ENCODE results near the gene NHERF2. TPM values are rescaled to one million over a fixed set of nuclear protein-coding genes. Genes with fewer than 3 reads are reported as not detected.

NHERF2 gene
- total RNA-seq, 2 experiments from 2014 or later: 4.0 to 5.2 TPM

DNA sequence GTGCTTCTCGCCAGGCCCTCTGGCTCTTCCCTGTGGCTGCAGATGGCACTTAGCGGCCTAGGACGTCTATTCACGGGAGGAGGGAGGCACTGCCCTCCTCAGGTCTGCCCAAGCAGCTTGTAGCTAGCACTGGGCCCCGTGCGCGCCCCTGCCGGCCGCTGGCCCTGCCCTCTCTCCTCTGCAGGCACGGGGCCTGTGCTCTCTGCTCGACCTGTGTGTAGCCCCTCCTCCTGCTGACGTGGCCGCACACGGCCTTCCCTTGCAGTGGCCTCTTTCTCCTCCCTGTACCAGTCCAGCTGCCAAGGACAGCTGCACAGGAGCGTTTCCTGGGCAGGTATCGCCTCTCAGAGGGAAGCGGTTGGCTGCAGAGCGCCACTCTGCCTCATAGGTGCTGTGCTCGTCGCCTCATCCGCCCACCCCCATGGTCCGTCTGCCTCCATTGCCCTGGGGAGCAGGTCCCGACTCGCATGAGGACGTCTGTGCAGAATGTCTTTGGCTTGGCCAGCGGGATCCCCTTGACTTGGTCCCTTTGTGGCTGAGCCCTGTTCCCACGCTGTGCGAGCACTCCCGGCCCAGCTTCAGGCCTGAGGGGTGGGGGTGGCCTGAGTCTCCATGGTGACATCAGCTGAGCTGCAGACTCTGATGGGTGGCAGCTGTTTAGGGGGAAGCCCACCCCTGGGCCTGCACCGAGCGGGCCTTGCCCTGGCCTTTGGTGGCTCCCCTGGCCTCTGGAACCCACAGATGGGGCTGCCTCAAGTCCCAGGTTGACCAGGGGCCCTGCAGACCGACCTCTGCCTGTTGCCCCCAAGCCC lies 55.7 kb downstream of the NHERF2 start:
- POLR2A ChIA-PET: no interaction called here

DNA sequence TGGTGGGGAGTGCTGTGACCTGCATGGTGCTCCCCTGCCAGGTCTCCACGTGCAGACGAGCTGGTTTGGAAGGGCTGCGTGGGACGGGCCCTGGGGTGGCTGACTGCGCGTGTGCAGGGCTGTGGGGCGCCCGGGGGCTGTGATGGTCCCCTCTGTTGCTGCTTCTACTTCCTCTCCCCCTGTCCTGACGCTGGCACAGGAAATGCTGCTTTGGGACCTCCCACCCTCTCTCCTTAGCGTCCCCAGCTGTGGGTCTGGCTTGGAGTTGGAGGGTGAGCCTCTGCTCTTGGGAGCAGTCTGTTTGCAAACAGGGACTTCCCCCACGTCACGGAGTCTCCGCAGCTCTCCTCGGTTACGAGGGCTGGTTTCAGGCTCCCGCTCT lies 56.3 kb downstream of the NHERF2 start:
- POLR2A ChIA-PET: no interaction called here
- CTCF ChIA-PET: interaction anchor here (1.9 kb wide), 1 partner anchor 58 kb away, joined by 5 read pairs; no protein-coding TSS in a partner anchor

More for the DNA sequence above, 55.7 kb downstream of the NHERF2 start:
- CTCF ChIA-PET: interaction anchor here (1.9 kb wide), 1 partner anchor 58 kb away, joined by 5 read pairs; no protein-coding TSS in a partner anchor

- CTCF ChIA-PET: no interaction called here
Measured at GRCh38 chr16:2083409-2083808, 56.7 kb downstream of the NHERF2 start.

DNA sequence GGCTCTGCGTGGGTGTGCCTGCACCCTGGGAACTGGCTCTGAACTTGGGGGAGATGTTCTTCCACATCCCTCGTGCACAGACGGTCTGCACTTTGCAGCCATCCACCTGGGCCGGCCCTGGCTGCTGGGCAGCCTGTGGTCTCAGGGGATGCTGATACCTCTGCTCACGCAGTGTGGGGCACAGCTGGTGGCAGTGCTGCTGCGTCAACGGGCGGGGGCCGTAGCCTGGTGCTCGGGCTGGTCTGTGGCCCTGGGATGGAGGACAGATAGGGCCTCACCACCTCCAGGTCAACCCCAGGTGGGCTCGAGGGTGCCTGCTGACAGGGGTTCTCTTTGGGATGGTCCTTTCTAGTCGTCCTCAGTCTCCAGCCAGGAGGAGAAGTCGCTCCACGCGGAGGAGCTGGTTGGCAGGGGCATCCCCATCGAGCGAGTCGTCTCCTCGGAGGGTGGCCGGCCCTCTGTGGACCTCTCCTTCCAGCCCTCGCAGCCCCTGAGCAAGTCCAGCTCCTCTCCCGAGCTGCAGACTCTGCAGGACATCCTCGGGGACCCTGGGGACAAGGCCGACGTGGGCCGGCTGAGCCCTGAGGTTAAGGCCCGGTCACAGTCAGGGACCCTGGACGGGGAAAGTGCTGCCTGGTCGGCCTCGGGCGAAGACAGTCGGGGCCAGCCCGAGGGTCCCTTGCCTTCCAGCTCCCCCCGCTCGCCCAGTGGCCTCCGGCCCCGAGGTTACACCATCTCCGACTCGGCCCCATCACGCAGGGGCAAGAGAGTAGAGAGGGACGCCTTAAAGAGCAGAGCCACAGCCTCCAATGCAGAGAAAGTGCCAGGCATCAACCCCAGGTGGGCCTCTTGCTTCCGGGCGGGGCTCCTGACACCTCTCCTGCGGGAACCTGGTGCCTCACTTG lies 57.4 kb downstream of the NHERF2 start:
- CTCF ChIA-PET: interaction anchor here (1.3 kb wide), 1 partner anchor 81 kb away, joined by 3 read pairs; no protein-coding TSS in a partner anchor
- POLR2A ChIA-PET: no interaction called here

More at GRCh38 chr16:2083409-2083808, 56.7 kb downstream of the NHERF2 start:
- POLR2A ChIA-PET: no interaction called here

GRCh38 chr16:2084895-2085625 lies 58.4 kb downstream of the NHERF2 start:
- ChIA-PET POLR2A (no interaction called here), CTCF (interaction anchor here (1.3 kb wide), 1 partner anchor 82 kb away, joined by 3 read pairs; no protein-coding TSS in a partner anchor)

DNA sequence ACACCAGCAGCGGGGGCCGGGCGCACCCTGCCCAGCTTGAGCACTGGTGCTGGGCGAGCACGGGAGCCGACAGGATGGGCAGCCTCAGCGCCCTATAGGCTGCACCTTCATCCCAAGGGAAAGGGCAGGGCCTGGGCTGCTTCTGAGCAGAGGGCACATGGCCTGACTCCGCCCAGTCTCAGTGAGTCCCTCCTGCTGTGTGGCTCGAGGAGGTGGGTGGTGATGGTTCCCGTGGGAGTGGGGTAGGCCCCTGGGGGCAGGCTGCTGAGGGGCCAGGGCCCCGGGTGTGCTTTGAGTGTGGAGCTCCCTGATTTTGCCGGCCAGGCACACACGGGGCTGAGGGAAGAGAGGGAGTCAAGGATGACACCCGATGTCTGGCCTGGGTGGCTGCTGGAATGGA lies 59.0 kb downstream of the NHERF2 start:
- POLR2A ChIA-PET: no interaction called here
- CTCF ChIA-PET: no interaction called here

DNA sequence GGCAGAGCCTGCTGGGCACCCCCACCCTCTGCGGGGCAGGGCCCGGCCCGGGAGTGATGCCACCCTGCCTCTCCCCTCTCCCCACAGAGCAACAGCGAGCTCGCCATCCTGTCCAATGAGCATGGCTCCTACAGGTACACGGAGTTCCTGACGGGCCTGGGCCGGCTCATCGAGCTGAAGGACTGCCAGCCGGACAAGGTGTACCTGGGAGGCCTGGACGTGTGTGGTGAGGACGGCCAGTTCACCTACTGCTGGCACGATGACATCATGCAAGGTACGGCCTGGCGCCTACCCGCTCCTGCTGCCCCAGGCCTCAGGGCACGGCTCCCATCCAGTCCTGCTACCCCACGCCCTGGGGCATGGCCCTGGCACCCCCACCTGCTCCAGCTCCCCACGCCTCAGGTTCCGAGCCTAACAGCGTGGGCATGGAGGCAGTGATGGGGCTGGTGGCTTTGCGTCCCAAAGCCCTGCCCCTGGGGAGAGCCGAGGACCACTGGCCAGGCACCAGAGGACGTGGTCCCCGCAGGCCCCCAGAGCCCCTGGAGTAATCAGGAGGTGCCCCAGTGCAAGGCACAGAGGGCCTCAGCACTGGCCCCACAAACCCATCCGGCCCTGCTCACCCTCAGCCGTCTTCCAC lies 59.5 kb downstream of the NHERF2 start:
- CTCF ChIA-PET: no interaction called here
- POLR2A ChIA-PET: no interaction called here

DNA sequence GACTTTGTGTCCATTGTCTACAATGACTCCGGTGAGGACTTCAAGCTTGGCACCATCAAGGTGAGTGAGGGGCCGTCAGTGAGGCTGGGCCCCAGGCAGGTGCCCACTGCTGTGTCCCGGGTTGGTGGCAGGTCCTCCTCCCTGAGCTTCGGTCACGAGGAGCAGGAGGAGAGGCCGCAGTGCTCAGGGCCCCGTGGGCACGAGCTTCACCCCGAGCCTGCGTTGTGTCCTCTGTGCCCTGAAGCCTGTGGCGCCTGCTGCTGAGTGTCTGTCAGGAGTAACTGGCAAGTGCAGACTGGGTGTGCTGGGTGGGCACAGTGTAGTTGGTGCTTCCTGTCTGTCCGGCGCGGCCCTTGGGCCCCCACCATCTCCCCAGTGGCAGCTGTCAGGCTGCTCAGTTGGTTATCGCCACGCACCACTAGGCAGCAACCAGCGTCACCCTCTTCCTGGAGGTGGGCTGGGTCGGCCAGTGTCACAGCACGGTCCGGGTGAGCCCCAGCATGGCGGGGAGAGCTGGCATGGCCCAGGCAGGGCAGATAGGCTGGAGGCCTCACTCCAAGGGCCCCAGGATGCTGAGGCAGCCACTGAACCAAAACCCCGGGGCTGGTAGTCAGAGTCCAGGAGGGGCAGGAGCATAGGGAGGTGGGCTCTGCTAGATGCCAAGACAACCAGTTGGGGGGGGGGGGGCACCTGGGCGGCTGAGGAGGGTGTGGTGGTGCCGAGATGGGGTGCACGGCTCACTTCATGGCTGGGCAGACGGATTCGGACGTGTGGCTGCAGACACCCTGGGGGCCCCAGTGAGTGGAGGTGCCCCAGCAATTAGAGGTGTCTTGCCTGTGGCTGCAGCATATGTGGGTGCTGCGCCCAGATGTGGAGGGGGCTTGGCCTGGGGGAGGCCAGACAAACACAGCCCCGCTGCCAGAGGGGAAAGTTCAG lies 60.4 kb downstream of the NHERF2 start:
- CTCF ChIA-PET: no interaction called here
- POLR2A ChIA-PET: no interaction called here

DNA sequence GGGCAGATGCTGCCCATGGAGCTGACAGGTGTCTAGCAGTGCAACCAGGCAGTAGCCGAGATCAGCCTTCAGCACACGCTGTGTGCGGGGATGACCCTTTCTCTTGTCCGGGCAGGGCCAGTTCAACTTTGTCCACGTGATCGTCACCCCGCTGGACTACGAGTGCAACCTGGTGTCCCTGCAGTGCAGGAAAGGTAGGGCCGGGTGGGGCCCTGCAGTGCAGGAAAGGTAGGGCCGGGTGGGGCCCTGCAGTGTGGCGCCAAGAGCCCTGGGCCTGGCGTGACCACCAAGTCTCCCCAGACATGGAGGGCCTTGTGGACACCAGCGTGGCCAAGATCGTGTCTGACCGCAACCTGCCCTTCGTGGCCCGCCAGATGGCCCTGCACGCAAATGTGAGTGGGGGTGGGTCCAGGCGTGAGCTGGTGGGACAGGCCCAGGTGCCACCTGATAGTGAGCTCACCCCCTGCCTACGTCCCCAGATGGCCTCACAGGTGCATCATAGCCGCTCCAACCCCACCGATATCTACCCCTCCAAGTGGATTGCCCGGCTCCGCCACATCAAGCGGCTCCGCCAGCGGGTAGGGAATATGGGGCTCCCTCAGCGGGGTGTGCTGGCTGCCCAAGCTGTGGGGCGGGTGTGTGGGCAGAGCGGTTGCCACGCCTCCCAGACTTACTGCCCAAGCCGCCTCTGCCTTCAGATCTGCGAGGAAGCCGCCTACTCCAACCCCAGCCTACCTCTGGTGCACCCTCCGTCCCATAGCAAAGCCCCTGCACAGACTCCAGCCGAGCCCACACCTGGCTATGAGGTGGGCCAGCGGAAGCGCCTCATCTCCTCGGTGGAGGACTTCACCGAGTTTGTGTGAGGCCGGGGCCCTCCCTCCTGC lies 61.3 kb downstream of the NHERF2 start:
- POLR2A ChIA-PET: interaction anchor here (0.6 kb wide), 2 partner anchors 15 to 41 kb away, joined by 3 read pairs; no protein-coding TSS in a partner anchor

More for the DNA sequence above, 61.3 kb downstream of the NHERF2 start:
- CTCF ChIA-PET: no interaction called here

Other genes starting within 250 kb of the NHERF2 start
- 10 to 100 TPM; 21.4 to 22.1 TPM for gene SPSB3, start 244.3 kb upstream of the NHERF2 start, total RNA-seq
- 10 to 100 TPM; 72.7 to 80.2 TPM for gene NUBP2, start 243.9 kb upstream of the NHERF2 start, total RNA-seq
- gene IGFALS, start 233.2 kb upstream of the NHERF2 start, total RNA-seq: not detected
- 10 to 100 TPM; 34.4 to 35.8 TPM for gene HAGH, start 200.1 kb upstream of the NHERF2 start, total RNA-seq
- gene FAHD1, start 199.7 kb upstream of the NHERF2 start, total RNA-seq: 10 to 100 TPM; 18.7 to 20.7 TPM
- gene MEIOB, start 154.7 kb upstream of the NHERF2 start, total RNA-seq: not detected
- not detected for gene HS3ST6, start 108.5 kb upstream of the NHERF2 start, total RNA-seq
- 10 to 100 TPM; 23.5 to 24.7 TPM for gene MSRB1, start 83.7 kb upstream of the NHERF2 start, total RNA-seq
- gene RPL3L, start 72.2 kb upstream of the NHERF2 start, total RNA-seq: under 1 TPM in 1 of 2 experiments, not detected in 1; 0.36 TPM
- 100 to 1,000 TPM; 153 to 155 TPM for gene NDUFB10, start 67.4 kb upstream of the NHERF2 start, total RNA-seq
- gene RPS2, start 62.1 kb upstream of the NHERF2 start, total RNA-seq: 1,000 to 10,000 TPM; 4,851 to 4,954 TPM
- gene RNF151, start 60.0 kb upstream of the NHERF2 start, total RNA-seq: not detected
- gene TBL3, start 54.8 kb upstream of the NHERF2 start, total RNA-seq: 10 to 100 TPM; 73.5 to 74.8 TPM
- gene NOXO1, start 45.4 kb upstream of the NHERF2 start, total RNA-seq: under 1 TPM; 0.23 to 0.36 TPM
- gene GFER, start 42.7 kb upstream of the NHERF2 start, total RNA-seq: 10 to 100 TPM; 39.1 to 43.3 TPM
- gene SYNGR3, start 36.9 kb upstream of the NHERF2 start, total RNA-seq: 1 to 10 TPM; 4.6 to 4.7 TPM
- gene ZNF598, start 17.1 kb upstream of the NHERF2 start, total RNA-seq: 10 to 100 TPM; 94.2 to 95.6 TPM
- gene NPW, start 7.1 kb upstream of the NHERF2 start, total RNA-seq: 10 to 100 TPM; 15.8 to 18.1 TPM
- gene NTHL1, start 20.9 kb downstream of the NHERF2 start, total RNA-seq: 10 to 100 TPM; 34.5 to 34.8 TPM
- 10 to 100 TPM; 80.2 to 84.5 TPM for gene TSC2, start 21.1 kb downstream of the NHERF2 start, total RNA-seq
- gene PKD1, start 109.0 kb downstream of the NHERF2 start, total RNA-seq: 10 to 100 TPM; 65.3 to 70.7 TPM
- under 1 TPM in 1 of 2 experiments, not detected in 1; 0.42 TPM for gene RAB26, start 121.7 kb downstream of the NHERF2 start, total RNA-seq
- 100 to 1,000 TPM; 102 to 109 TPM for gene TRAF7, start 128.9 kb downstream of the NHERF2 start, total RNA-seq
- under 1 TPM; 0.23 to 0.70 TPM for gene CASKIN1, start 169.7 kb downstream of the NHERF2 start, total RNA-seq
- 10 to 100 TPM; 81.8 to 83.2 TPM for gene MLST8, start 178.6 kb downstream of the NHERF2 start, total RNA-seq
- gene BRICD5, start 184.0 kb downstream of the NHERF2 start, total RNA-seq: 10 to 100 TPM; 12.6 to 13.3 TPM
- 10 to 100 TPM; 31.6 to 32.6 TPM for gene PGP, start 187.9 kb downstream of the NHERF2 start, total RNA-seq
- gene E4F1, start 196.7 kb downstream of the NHERF2 start, total RNA-seq: 10 to 100 TPM; 25.6 to 29.4 TPM
- 1 to 10 TPM; 1.3 to 1.4 TPM for gene DNASE1L2, start 209.5 kb downstream of the NHERF2 start, total RNA-seq
- 10 to 100 TPM; 35.6 to 36.6 TPM for gene ECI1, start 224.7 kb downstream of the NHERF2 start, total RNA-seq
- 100 to 1,000 TPM; 370 to 387 TPM for gene RNPS1, start 241.2 kb downstream of the NHERF2 start, total RNA-seq

Measured in activated CD8-positive, alpha-beta memory T cell treated with anti-CD3 and anti-CD28 coated beads for 36 hours (primary cell).